RWPE1 (cell line): ENCODE data around the gene PSMB9.

Experiments
- CTCF ChIA-PET: fragments of 350-600 bp; sonication (Branson Sonifier 250); formaldehyde crosslinking; extraction: SDS; loops from one replicate; lab custom pipeline; 2021; lab: Yijun Ruan, JAX
- POLR2A ChIA-PET: fragments of 400-600 bp; formaldehyde crosslinking; extraction: SDS; loops from one replicate; lab custom pipeline; 2020; ENCODE audit warnings: antibody characterized with exemption; ENCODE audit not compliant: low non-redundant PET; lab: Yijun Ruan, JAX
- DNase-seq: peaks from one replicate; pipeline ENCODE4 v3.0.0; 2012; ENCODE audit warnings: low spot score
- H3K27ac ChIP-seq: fragments of 450-650 bp; 2 replicates; pipeline ENCODE4 v1.5.1; 2017
- CTCF ChIP-seq: fragments of 450-650 bp; conservative IDR thresholded peaks from 2 replicates; pipeline ENCODE4 v1.5.1; 2017; ENCODE audit warnings: low read depth, mild to moderate bottlenecking

PSMB9 gene

GRCh38 chr6:32860674-32861073 lies 6.7 kb downstream of the PSMB9 start:
- POLR2A ChIA-PET = no interaction called here

GRCh38 chr6:32862725-32863124 lies 8.7 kb downstream of the PSMB9 start:
- no peak overlapping the region for H3K27ac ChIP-seq
- CTCF ChIA-PET = interaction anchor here (0.6 to 1.7 kb wide), 3 partner anchors 12 to 24 kb away, joined by 3 to 9 read pairs (median 8); partner anchors contain the start of gene TAP2
- TF ChIP-seq CTCF = no peak
- POLR2A ChIA-PET = no interaction called here
- DNase-seq = no peak

More at GRCh38 chr6:32860674-32861073, 6.7 kb downstream of the PSMB9 start:
- TF ChIP-seq CTCF = no peak
- CTCF ChIA-PET = interaction anchor here (1.0 to 1.6 kb wide), 3 partner anchors 8 to 22 kb away, joined by 3 to 8 read pairs (median 6); partner anchors contain the start of gene TAP2
- H3K27ac ChIP-seq = peak overlapping the region; percentile 49; the same call in 1 of the 2 replicates
- no peak for DNase-seq

GRCh38 chr6:32865724-32866443 lies 11.9 kb downstream of the PSMB9 start:
- TF ChIP-seq CTCF = no peak
- no peak overlapping the region for H3K27ac ChIP-seq
- ChIA-PET CTCF (interaction anchor here (0.7 kb wide), 1 partner anchor 40 kb away, joined by 3 read pairs; no protein-coding TSS in a partner anchor), POLR2A (no interaction called here)
- DNase-seq = no peak

GRCh38 chr6:32867022-32867477 lies 13.1 kb downstream of the PSMB9 start:
- TF ChIP-seq CTCF = no peak
- H3K27ac ChIP-seq = no peak overlapping the region
- ChIA-PET POLR2A (interaction anchor here (2.0 kb wide), 1 partner anchor 29 kb away, joined by 10 read pairs; the partner anchor contains the start of gene TAP2), CTCF (interaction anchor here (1.8 to 3.2 kb wide), 3 partner anchors 9 to 41 kb away, joined by 9 to 48 read pairs (median 14); partner anchors contain the start of gene TAP2)
- DNase-seq = no peak

- no peak for TF ChIP-seq CTCF
- ChIA-PET CTCF (interaction anchor here (0.5 to 3.2 kb wide), 24 partner anchors 8 to 573 kb away, joined by 3 to 48 read pairs (median 4); partner anchors contain the start of genes PSMB9, TAP1 and TAP2), POLR2A (interaction anchor here (2.0 kb wide), 1 partner anchor 29 kb away, joined by 10 read pairs; the partner anchor contains the start of gene TAP2)
Observed at GRCh38 chr6:32867554-32868256, 13.7 kb downstream of the PSMB9 start.

More at GRCh38 chr6:32867554-32868256, 13.7 kb downstream of the PSMB9 start:
- H3K27ac ChIP-seq = no peak overlapping the region
- no peak for DNase-seq
